Lung (tissue), 12 donors: Measurements from ENCODE around the gene ZNF445. TPM values are rescaled to one million over a fixed set of nuclear protein-coding genes. Genes with fewer than 3 reads are reported as not detected.

Source experiments
- ATAC-seq: fragments of 200-7000 bp; cut with Tn5 transposase; one replicate; pipeline ENCODE4 v1.9.1; 2020; ENCODE audit warnings: moderate number of reproducible peaks; ENCODE audit not compliant: insufficient read depth, low FRiP score
- DNase-seq, 3 donors: peaks; one replicate each; pipeline ENCODE4 v3.0.0-alpha.2; 2013 to 2017
- H3K27ac ChIP-seq, 2 donors: one replicate each; pipeline ENCODE4 v1.5.1; 2013; ENCODE audit warnings: mild to moderate bottlenecking in 2 of 2, moderate library complexity in 2 of 2, control low read depth in 1 of 2, inconsistent platforms in 1 of 2, low read depth in 1 of 2, low read length in 1 of 2
- H3K27me3 ChIP-seq, 3 donors: one replicate each; pipeline ENCODE4 v1.5.1; 2013; ENCODE audit warnings: low read length in 2 of 3; ENCODE audit not compliant: control insufficient read depth in 3 of 3, insufficient read depth in 3 of 3
- H3K36me3 ChIP-seq, 4 donors: one replicate each; pipeline ENCODE4 v1.5.1; 2013; ENCODE audit warnings: low read length in 4 of 4, mild to moderate bottlenecking in 1 of 4, moderate library complexity in 1 of 4; ENCODE audit not compliant: control insufficient read depth in 4 of 4, insufficient read depth in 4 of 4
- H3K4me1 ChIP-seq, 5 donors: one replicate each; pipeline ENCODE4 v1.5.1; 2013; ENCODE audit warnings: low read length in 5 of 5, mild to moderate bottlenecking in 2 of 5, moderate library complexity in 1 of 5; ENCODE audit not compliant: control insufficient read depth in 5 of 5, insufficient read depth in 5 of 5
- H3K4me3 ChIP-seq: one replicate; pipeline ENCODE4 v1.5.1; 2013; ENCODE audit warnings: mild to moderate bottlenecking, control low read depth, moderate library complexity
- H3K9ac ChIP-seq, 2 donors: one replicate each; pipeline ENCODE4 v1.5.1; 2013; ENCODE audit warnings: low read length in 2 of 2, control low read depth in 1 of 2; ENCODE audit not compliant: insufficient read depth in 1 of 2
- H3K9me3 ChIP-seq, 4 donors: one replicate each; pipeline ENCODE4 v1.5.1; 2013; ENCODE audit warnings: low read length in 3 of 4, mild to moderate bottlenecking in 1 of 4, moderate library complexity in 1 of 4; ENCODE audit not compliant: control insufficient read depth in 4 of 4, insufficient read depth in 3 of 4
- CTCF ChIP-seq: IDR thresholded peaks from 2 replicates; pipeline ENCODE4 v1.5.1; 2012; ENCODE audit warnings: mild to moderate bottlenecking; ENCODE audit errors: control extremely low read depth, extremely low read depth
- WGBS, 2 donors: extraction: QIAGEN DNeasy Blood & Tissue Kit; methylation state at CpG; one replicate each; pipeline ENCODE4 v1.1.7; 2013; 5-methylcytosine and 5-hydroxymethylcytosine counted together
- polyA plus RNA-seq, 2 donors: library from polyadenylated mRNA; stranded (reverse); fragments of 200-250 nt; gene quantifications; one replicate each; pipeline ENCODE4 v1.2.1, GENCODE V29; 2013
- total RNA-seq, 2 donors: library from RNA; depleted of rRNA in 1 of 2; stranded (reverse); fragments of >200 nt in 1 of 2; gene quantifications; one replicate each; pipeline ENCODE4 v1.2.1, GENCODE V29; 2014 to 2021
- donor health status: control.
- donor health status: control.
- donor health status: Bipolar disorder and iron deficiency.
- donor health status: healthy.
- donor health status: DM: yes; HTN: yes; CAD: no.

The ZNF445 gene
- total and polyA plus RNA-seq, 4 donors: 2.7 to 23.2 (median 10.1) TPM

GRCh38 chr3:44439499-44440295 lies 37.8 kb downstream of the ZNF445 start:
- H3K27me3 ChIP-seq: no peaks in the 10 kb centered on the region
- peak; percentile 87 for ATAC-seq
- H3K9me3 ChIP-seq: no peaks in the 10 kb centered on the region
- WGBS, 2 donors: 3 to 6% methylated on average over 7 of the region's 7 CpGs
- DNase-seq: peak; percentile 55 to 80 (median 75)
- no peak for TF ChIP-seq CTCF
- H3K9ac ChIP-seq: no peak overlapping the region
- H3K4me3 ChIP-seq: no peak overlapping the region
- H3K4me1 ChIP-seq: peaks cover 0 to 11% (median 9%) of the 10 kb centered on the region in 5 donors
- H3K27ac ChIP-seq: peak overlapping the region; percentile 86 to 94
- peaks cover 0 to 14% (median 4%) of the 10 kb centered on the region in 4 donors for H3K36me3 ChIP-seq

GRCh38 chr3:44437800-44438199 lies 39.7 kb downstream of the ZNF445 start:
- no peaks in the 10 kb centered on the region for H3K9me3 ChIP-seq
- peaks cover 0 to 11% (median 9%) of the 10 kb centered on the region in 5 donors for H3K4me1 ChIP-seq
- peaks cover 0 to 5% (median 2%) of the 10 kb centered on the region in 4 donors for H3K36me3 ChIP-seq
- 69 to 88% methylated on average over 7 of the region's 7 CpGs for WGBS, 2 donors
- H3K27ac ChIP-seq: no peak overlapping the region
- no peak for TF ChIP-seq CTCF
- DNase-seq (no peak), ATAC-seq (no peak)
- H3K27me3 ChIP-seq: no peaks in the 10 kb centered on the region
- H3K9ac ChIP-seq: no peak overlapping the region
- H3K4me3 ChIP-seq: no peak overlapping the region

GRCh38 chr3:44436181-44436580 lies 41.3 kb downstream of the ZNF445 start:
- no peaks in the 10 kb centered on the region for H3K27me3 ChIP-seq
- no peak overlapping the region for H3K9ac ChIP-seq
- peaks cover 0 to 9% (median 8%) of the 10 kb centered on the region in 5 donors for H3K4me1 ChIP-seq
- no peaks in the 10 kb centered on the region for H3K9me3 ChIP-seq
- no peak overlapping the region for H3K4me3 ChIP-seq
- no peak overlapping the region for H3K27ac ChIP-seq
- DNase-seq (no peak), ATAC-seq (no peak)
- no peak for TF ChIP-seq CTCF
- 93 to 100% methylated on average over 1 of the region's 1 CpG for WGBS, 2 donors
- peaks cover 0 to 2% (median 0%) of the 10 kb centered on the region in 4 donors for H3K36me3 ChIP-seq
